GM10248 (cell line): ENCODE data around the gene WBP1L.
"Not testable (repeated sequence)": the region's sequence is repeated elsewhere in the genome, so short reads cannot be mapped to it uniquely, and the experiment has no call there.

Experiments
- CTCF ChIA-PET: fragments of 300-600 bp; sonication (Branson Sonifier 250); formaldehyde crosslinking; extraction: SDS; loops from one replicate; lab custom pipeline; 2021; ENCODE audit warnings: antibody characterized with exemption; lab: Yijun Ruan, JAX
- POLR2A ChIA-PET: fragments of 350-650 bp; sonication (Branson Sonifier 250); formaldehyde crosslinking; extraction: SDS; loops from one replicate; lab custom pipeline; 2020; ENCODE audit warnings: antibody characterized with exemption; lab: Yijun Ruan, JAX
- DNase-seq: peaks from one replicate; pipeline ENCODE4 v3.0.0; 2012; ENCODE audit errors: extremely low spot score
- TF ChIP-seq, protein P1 (sequence below): IDR thresholded peaks from 2 replicates; pipeline ENCODE4 v1.5.1; 2012; ENCODE audit warnings: mild to moderate bottlenecking, low read depth; ENCODE audit errors: extremely low read depth, missing control alignments, control extremely low read depth

The WBP1L gene

DNA sequence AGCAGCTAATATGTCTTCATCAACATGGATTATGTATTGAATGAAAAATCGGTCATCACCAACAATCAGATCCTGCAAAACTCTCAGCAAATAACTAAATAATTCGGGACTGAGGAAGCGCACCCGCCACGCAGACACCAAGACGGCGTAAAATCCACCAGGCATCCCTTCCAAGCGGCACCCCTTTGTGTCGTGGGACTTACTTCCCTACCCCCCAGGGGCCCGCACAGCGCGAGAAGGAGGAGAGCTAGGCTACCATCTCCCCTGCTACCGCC is 30.3 kb upstream of the WBP1L start:
- ChIA-PET POLR2A (interaction anchor here (0.5 to 1.4 kb wide), 3 partner anchors 53 to 172 kb away, joined by 3 read pairs; no protein-coding TSS in a partner anchor), CTCF (interaction anchor here (0.8 to 5.2 kb wide), 17 partner anchors 8 to 358 kb away, joined by 3 to 41 read pairs (median 5); partner anchors contain the start of genes TRIM8 and WBP1L)
- DNase-seq: no peak
- TF ChIP-seq, protein P1, sequence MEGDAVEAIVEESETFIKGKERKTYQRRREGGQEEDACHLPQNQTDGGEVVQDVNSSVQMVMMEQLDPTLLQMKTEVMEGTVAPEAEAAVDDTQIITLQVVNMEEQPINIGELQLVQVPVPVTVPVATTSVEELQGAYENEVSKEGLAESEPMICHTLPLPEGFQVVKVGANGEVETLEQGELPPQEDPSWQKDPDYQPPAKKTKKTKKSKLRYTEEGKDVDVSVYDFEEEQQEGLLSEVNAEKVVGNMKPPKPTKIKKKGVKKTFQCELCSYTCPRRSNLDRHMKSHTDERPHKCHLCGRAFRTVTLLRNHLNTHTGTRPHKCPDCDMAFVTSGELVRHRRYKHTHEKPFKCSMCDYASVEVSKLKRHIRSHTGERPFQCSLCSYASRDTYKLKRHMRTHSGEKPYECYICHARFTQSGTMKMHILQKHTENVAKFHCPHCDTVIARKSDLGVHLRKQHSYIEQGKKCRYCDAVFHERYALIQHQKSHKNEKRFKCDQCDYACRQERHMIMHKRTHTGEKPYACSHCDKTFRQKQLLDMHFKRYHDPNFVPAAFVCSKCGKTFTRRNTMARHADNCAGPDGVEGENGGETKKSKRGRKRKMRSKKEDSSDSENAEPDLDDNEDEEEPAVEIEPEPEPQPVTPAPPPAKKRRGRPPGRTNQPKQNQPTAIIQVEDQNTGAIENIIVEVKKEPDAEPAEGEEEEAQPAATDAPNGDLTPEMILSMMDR: no peak

DNA sequence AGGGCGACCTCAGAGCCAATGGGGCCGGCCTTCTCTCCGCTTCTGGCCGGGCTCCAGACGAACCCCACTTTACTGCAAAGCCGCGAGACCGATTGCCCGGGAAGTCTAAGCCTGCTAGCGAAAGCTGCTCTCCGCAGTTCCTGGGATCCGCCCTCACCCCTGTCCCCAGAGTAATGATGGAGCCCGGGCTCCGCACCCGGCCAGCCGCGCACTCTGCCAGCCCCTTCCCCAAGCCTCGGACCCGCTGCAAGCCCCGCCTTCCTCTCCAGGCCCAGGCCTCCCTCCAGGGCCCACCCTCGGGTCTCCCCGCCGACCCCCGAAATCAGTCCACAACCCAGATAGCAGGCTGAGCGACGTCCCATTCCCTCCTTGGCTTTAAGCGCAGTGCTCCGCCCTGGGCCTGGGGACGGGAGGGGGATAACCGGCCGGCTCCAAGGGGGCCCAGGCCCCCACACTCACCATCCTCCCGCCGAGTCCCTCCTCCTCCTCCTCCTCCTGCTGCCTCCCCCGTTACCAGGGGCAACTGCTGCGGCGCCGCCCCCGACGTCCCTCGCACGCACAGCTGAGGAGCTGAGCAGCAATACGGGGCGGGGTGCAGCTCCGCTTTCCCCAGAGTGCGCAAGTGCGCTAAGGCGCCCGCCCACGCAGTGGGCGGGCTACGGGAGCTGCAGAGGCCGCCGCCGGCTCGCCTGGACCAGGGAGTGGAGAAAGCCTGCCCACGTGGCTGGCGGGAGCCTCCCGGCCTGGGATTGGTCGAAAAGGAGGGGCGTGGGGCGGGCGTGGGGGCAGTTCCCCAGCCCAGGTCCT is 29.7 kb upstream of the WBP1L start, which contains the start of gene ARL3:
ARL3 (minus strand) TSS at position 584 of the 807 bp plus-strand sequence; CDS start at position 462, 122 bp downstream.
- TF ChIP-seq, protein P1: no peak
- DNase-seq: peak; percentile 98
- POLR2A ChIA-PET: interaction anchor here (0.5 to 1.4 kb wide), 5 partner anchors 53 to 171 kb away, joined by 3 to 5 read pairs (median 3); no protein-coding TSS in a partner anchor
- CTCF ChIA-PET: interaction anchor here (0.9 to 5.2 kb wide), 18 partner anchors 8 to 357 kb away, joined by 3 to 41 read pairs (median 5); partner anchors contain the start of genes TRIM8 and WBP1L

DNA sequence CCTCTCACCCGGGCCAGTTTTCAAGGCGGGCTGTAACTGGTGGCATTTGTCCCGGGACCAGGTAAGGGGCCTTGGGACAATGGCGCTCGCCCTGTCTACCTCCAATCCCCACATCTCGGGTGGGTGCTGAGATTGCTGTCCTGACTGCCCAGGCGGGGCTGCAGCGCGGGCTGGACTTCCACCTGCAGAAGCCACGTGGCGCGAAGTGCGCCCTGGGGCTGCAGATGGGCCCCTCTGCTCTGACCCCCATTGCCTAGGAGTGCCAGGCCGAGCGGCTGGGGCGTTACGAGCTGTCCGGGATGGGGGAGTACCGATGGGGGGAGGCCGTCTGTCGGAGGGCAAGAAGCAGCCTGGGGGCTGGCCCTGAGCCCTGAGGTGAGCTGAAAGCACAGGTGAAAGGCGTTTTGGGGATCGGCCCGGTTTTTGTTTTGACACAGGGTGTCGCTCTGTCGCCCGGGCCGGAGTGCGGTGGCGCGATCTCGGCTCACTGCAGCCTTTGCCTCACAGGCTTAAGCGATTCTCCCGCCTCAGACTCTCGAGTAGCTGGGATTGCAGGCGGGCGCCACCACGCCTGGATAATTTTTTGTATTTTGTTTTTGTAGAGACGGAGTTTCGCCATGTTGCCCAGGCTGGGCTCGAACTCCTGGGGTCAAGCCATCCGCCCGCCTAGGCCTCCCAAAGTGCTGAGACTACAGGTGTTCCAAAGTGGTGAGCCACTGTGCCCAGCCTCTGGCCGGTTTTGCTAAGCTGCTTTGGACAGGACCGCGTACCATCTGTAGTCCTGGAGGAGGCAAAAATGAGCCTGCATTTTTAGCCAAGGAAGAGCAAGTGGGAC is 28.9 kb upstream of the WBP1L start, which contains the start of gene SFXN2:
SFXN2 (plus strand) TSS at position 16 of the 835 bp plus-strand sequence. CDS start 12,001 bp downstream, outside the sequence.
- TF ChIP-seq, protein P1: peak; percentile 34
- ChIA-PET POLR2A (interaction anchor here (0.7 to 1.4 kb wide), 3 partner anchors 54 to 70 kb away, joined by 3 to 5 read pairs (median 4); no protein-coding TSS in a partner anchor), CTCF (interaction anchor here (0.6 to 5.2 kb wide), 14 partner anchors 9 to 321 kb away, joined by 3 to 41 read pairs (median 6); partner anchors contain the start of gene TRIM8)
- no peak for DNase-seq

DNA sequence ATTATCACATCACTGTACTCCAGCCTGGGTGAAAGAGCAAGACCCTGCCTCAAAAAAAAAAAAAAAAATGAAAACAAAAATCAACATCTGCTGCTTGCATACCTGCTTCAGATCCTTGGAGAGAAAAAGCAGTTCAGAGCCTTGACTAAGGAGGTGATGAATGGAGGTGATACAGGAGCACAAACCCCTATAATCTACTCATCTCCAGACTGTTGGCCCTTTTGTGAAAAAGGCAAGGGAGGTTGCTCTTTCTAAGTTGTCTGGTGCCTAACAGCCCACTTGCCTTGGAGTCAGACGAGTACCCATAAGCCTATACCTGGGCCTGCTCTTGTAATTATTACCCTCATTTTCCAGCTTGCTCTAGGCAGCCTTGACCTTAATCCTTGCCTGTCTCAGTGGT is 27.9 kb upstream of the WBP1L start:
- TF ChIP-seq, protein P1: no peak
- ChIA-PET POLR2A (no interaction called here), CTCF (interaction anchor here (0.6 kb wide), 1 partner anchor 320 kb away, joined by 3 read pairs; no protein-coding TSS in a partner anchor)
- DNase-seq: no peak

DNA sequence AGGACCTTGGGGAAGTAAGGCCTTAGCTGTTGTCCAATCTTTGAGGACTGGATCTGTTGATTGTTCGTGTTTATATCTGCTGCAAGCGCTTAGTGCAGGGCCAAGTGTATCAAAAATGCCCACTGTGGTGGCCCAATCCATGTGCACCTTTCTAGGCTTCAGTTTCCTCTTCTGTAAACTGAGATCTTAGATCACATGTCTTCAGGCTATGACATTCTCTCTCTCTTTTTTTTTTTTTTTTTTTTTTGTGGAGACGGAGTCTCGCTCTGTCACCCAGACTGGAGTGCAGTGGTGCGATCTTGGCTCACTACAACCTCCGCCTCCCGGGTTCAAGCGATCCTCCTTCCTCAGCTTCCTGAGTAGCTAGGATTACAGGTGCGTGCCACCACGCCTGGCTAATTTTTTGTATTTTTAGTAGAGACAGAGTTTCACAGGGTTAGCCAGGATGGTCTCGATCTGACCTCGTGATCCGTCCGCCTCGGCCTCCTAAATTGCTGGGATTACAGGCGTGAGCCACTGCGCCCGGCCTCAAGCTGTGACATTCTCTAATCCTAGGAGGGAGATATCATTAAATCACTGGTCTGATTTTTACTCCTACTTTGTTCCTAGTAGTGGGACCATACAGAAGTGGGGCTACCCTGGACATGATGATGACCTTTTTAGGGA is 26.7 kb upstream of the WBP1L start:
- POLR2A ChIA-PET: interaction anchor here (0.7 kb wide), 1 partner anchor 90 kb away, joined by 6 read pairs; no protein-coding TSS in a partner anchor
- DNase-seq, CTCF ChIA-PET: not testable (repeated sequence)

DNA sequence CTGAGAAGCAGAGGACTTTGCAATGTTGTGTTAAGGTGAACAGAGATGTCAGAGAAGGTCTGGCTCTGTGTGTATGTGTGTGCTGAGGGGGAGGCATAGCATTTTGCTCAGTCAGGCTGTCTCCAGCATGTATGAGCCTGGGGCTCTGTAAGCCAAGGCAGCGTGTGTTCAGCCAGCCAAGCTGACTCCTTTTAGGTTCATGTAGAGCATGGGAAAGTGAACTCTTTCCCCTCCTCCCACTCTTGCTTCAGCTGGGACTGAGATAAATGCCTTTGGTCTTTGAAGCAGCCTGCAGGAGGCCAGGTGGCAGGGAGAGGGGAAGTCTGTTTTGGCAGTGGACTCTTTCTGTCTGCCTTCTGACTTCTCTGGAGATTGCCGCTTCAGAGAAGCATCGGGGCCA is 25.5 kb upstream of the WBP1L start:
- TF ChIP-seq, protein P1: no peak
- ChIA-PET POLR2A (no interaction called here), CTCF (interaction anchor here (1.6 kb wide), 1 partner anchor 9 kb away, joined by 6 read pairs; no protein-coding TSS in a partner anchor)
- DNase-seq: no peak
